OCI-LY1 (cell line): ENCODE data around the gene GSK3B.

Experiments
- EZH2 ChIP-seq: fragments of 200-600 bp; sonication (generic), shearing (Covaris generic); IDR thresholded peaks from 2 replicates; pipeline ENCODE4 v1.8.0; 2017; ENCODE audit warnings: borderline replicate concordance, mixed run types, mild to moderate bottlenecking, antibody characterized with exemption, low read length, moderate library complexity, mixed read lengths
- TF ChIP-seq, protein P1 (sequence below): fragments of 200-600 bp; sonication (generic), shearing (Covaris generic); IDR thresholded peaks from 2 replicates; pipeline ENCODE4 v1.5.1; 2017; ENCODE audit warnings: mild to moderate bottlenecking, antibody characterized with exemption, low read length, moderate library complexity, mixed read lengths

GRCh38 chr3:120066634-120067033 lies 27.6 kb downstream of the GSK3B start:
- TF ChIP-seq, protein P1, sequence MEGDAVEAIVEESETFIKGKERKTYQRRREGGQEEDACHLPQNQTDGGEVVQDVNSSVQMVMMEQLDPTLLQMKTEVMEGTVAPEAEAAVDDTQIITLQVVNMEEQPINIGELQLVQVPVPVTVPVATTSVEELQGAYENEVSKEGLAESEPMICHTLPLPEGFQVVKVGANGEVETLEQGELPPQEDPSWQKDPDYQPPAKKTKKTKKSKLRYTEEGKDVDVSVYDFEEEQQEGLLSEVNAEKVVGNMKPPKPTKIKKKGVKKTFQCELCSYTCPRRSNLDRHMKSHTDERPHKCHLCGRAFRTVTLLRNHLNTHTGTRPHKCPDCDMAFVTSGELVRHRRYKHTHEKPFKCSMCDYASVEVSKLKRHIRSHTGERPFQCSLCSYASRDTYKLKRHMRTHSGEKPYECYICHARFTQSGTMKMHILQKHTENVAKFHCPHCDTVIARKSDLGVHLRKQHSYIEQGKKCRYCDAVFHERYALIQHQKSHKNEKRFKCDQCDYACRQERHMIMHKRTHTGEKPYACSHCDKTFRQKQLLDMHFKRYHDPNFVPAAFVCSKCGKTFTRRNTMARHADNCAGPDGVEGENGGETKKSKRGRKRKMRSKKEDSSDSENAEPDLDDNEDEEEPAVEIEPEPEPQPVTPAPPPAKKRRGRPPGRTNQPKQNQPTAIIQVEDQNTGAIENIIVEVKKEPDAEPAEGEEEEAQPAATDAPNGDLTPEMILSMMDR: no peak
- TF ChIP-seq EZH2: no peak
